ENCODE measurements around the gene SLC9C1. TPM values are rescaled to one million over a fixed set of nuclear protein-coding genes. Genes with fewer than 3 reads are reported as not detected.

Gene SLC9C1
- total RNA-seq, 4 donors from 2014 or later, result not detected

DNA sequence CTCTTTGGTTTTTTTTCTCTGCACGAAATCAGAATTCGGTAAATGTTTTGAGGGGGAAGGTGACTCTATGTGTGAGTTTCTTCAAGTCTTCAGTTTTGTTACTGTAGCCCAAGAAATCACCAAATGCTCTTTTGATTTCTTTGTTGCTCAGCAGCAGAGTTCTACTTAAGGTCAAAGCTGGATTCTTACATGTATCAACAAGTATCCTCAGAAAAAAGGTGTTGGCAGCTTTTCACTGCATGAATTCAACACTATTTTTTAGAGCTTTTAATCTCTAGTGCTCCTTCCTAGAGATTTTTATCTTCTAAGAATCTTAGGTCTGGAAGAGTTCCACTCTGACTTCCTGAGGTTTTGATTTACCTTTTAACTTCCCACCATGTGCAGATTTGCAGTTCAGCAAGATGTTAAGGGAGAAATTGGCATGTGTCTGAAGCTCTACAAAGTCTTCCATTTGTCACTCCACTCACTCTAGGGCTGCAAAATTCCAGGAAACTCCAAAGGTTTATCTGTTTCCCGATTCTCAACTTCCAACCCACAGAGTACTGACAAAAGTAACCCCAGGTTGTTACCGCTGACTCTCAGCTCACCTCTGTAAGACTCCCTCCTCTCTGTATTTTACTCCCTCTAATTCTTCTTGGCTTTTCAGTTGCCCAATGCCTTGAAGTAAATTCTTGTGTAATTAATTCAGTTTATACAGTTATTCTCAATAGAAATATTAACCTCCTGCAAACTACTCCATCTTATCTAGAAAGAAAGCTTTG, 25.7 kb upstream of the SLC9C1 start:
- no peak for DNase-seq
- intact Hi-C loops (cut with DNase I), result no loop called here

GRCh38 chr3:112315791-112316190, 21.8 kb upstream of the SLC9C1 start:
- intact Hi-C loops (cut with DNase I), result no loop called here
- H3K9me3 ChIP-seq, result no peaks in the 10 kb centered on the region
- no peak for DNase-seq
- no peak overlapping the region for H3K4me3 ChIP-seq
- peaks cover 0 to 20% (median 3%) of the 10 kb centered on the region in 3 donors for H3K4me1 ChIP-seq
- TF ChIP-seq CTCF (IDR thresholded peaks at IDR 0.05) (no peak), POLR2A (IDR thresholded peaks at IDR 0.05) (no peak)
- WGBS, 2 donors, result 30 to 69% methylated on average over 1 of the region's 1 CpG
- no peak overlapping the region for H3K27ac ChIP-seq
- no peaks in the 10 kb centered on the region for H3K36me3 ChIP-seq
- no peaks in the 10 kb centered on the region for H3K27me3 ChIP-seq

More for the DNA sequence above, 25.7 kb upstream of the SLC9C1 start:
- WGBS, 2 donors, result 32 to 40% methylated on average over 4 of the region's 4 CpGs
- no peaks in the 10 kb centered on the region for H3K9me3 ChIP-seq
- peaks cover 0 to 20% (median 3%) of the 10 kb centered on the region in 3 donors for H3K4me1 ChIP-seq
- H3K36me3 ChIP-seq, result no peaks in the 10 kb centered on the region
- TF ChIP-seq CTCF (IDR thresholded peaks at IDR 0.05) (no peak), POLR2A (IDR thresholded peaks at IDR 0.05) (no peak)
- H3K27me3 ChIP-seq, result no peaks in the 10 kb centered on the region
- no peak overlapping the region for H3K27ac ChIP-seq
- no peak overlapping the region for H3K4me3 ChIP-seq

- 74 to 83% methylated on average over 2 of the region's 2 CpGs for WGBS, 2 donors
- no peaks in the 10 kb centered on the region for H3K27me3 ChIP-seq
- TF ChIP-seq POLR2A (IDR thresholded peaks at IDR 0.05), result no peak
- no peak for TF ChIP-seq CTCF (IDR thresholded peaks at IDR 0.05)
- H3K4me1 ChIP-seq, result peaks cover 0 to 9% (median 0%) of the 10 kb centered on the region in 3 donors
- no peak overlapping the region for H3K4me3 ChIP-seq
- DNase-seq, result no peak
- no peaks in the 10 kb centered on the region for H3K36me3 ChIP-seq
- intact Hi-C loops (cut with DNase I), result no loop called here
- no peaks in the 10 kb centered on the region for H3K9me3 ChIP-seq
- H3K27ac ChIP-seq, result no peak overlapping the region
Observed at GRCh38 chr3:112314649-112315048, 20.6 kb upstream of the SLC9C1 start.

GRCh38 chr3:112308151-112308911, 14.3 kb upstream of the SLC9C1 start:
- no peak overlapping the region for H3K27ac ChIP-seq
- TF ChIP-seq POLR2A (IDR thresholded peaks at IDR 0.05) (no peak), CTCF (IDR thresholded peaks at IDR 0.05) (no peak)
- H3K4me1 ChIP-seq, result peaks cover 0 to 13% (median 6%) of the 10 kb centered on the region in 3 donors
- no peaks in the 10 kb centered on the region for H3K27me3 ChIP-seq
- H3K4me3 ChIP-seq, result no peak overlapping the region
- intact Hi-C loops (cut with DNase I), result no loop called here
- WGBS, 2 donors, result 52% methylated on average over 7 of the region's 7 CpGs
- DNase-seq, result no peak
- no peaks in the 10 kb centered on the region for H3K36me3 ChIP-seq
- H3K9me3 ChIP-seq, result no peaks in the 10 kb centered on the region

- H3K27ac ChIP-seq, result no peak overlapping the region
- no peaks in the 10 kb centered on the region for H3K27me3 ChIP-seq
- DNase-seq, result no peak
- intact Hi-C loops (cut with DNase I), result no loop called here
- 87 to 93% methylated on average over 3 to 4 of the region's 4 CpGs for WGBS, 2 donors
- no peak overlapping the region for H3K4me3 ChIP-seq
- H3K36me3 ChIP-seq, result no peaks in the 10 kb centered on the region
- no peak for TF ChIP-seq POLR2A (IDR thresholded peaks at IDR 0.05)
- H3K4me1 ChIP-seq, result peaks cover 0 to 21% (median 12%) of the 10 kb centered on the region in 3 donors
- no peaks in the 10 kb centered on the region for H3K9me3 ChIP-seq
Observed at GRCh38 chr3:112307557-112307956, 13.5 kb upstream of the SLC9C1 start.

Data from esophagus squamous epithelium (tissue), 5 donors.